GM10248 (cell line): ENCODE data around the gene SORL1.

Experiments
- CTCF ChIA-PET: fragments of 300-600 bp; sonication (Branson Sonifier 250); formaldehyde crosslinking; extraction: SDS; loops from one replicate; lab custom pipeline; 2021; ENCODE audit warnings: antibody characterized with exemption; lab: Yijun Ruan, JAX
- POLR2A ChIA-PET: fragments of 350-650 bp; sonication (Branson Sonifier 250); formaldehyde crosslinking; extraction: SDS; loops from one replicate; lab custom pipeline; 2020; ENCODE audit warnings: antibody characterized with exemption; lab: Yijun Ruan, JAX
- DNase-seq: peaks from one replicate; pipeline ENCODE4 v3.0.0; 2012; ENCODE audit errors: extremely low spot score
- TF ChIP-seq, protein P1 (sequence below): IDR thresholded peaks from 2 replicates; pipeline ENCODE4 v1.5.1; 2012; ENCODE audit warnings: mild to moderate bottlenecking, low read depth; ENCODE audit errors: extremely low read depth, missing control alignments, control extremely low read depth

The SORL1 gene

GRCh38 chr11:121625777-121626506 lies 173.8 kb downstream of the SORL1 start:
- ChIA-PET POLR2A (no interaction called here), CTCF (interaction anchor here (1.4 to 1.6 kb wide), 2 partner anchors 15 to 29 kb away, joined by 3 read pairs; no protein-coding TSS in a partner anchor)
- TF ChIP-seq, protein P1, sequence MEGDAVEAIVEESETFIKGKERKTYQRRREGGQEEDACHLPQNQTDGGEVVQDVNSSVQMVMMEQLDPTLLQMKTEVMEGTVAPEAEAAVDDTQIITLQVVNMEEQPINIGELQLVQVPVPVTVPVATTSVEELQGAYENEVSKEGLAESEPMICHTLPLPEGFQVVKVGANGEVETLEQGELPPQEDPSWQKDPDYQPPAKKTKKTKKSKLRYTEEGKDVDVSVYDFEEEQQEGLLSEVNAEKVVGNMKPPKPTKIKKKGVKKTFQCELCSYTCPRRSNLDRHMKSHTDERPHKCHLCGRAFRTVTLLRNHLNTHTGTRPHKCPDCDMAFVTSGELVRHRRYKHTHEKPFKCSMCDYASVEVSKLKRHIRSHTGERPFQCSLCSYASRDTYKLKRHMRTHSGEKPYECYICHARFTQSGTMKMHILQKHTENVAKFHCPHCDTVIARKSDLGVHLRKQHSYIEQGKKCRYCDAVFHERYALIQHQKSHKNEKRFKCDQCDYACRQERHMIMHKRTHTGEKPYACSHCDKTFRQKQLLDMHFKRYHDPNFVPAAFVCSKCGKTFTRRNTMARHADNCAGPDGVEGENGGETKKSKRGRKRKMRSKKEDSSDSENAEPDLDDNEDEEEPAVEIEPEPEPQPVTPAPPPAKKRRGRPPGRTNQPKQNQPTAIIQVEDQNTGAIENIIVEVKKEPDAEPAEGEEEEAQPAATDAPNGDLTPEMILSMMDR, result no peak
- DNase-seq, result no peak

DNA sequence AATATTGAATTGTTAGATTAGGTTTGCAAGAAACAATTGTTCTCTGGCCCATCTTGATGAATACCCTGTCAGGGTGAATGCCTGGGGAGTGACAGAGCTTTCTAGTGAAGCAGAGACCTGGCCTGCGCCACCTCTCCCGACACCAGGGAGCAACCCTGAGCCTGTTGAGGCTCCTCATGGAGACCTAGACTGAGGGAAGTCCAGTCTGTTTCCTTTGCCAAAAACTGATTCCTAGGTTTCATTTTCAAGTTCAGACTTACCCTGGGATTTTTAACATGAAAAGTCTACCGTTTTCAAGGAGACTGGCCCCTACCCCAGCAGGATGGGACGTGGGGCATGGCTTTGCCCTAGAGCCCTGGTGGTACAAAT lies 174.4 kb downstream of the SORL1 start:
- no peak for DNase-seq
- CTCF ChIA-PET, result interaction anchor here (0.9 to 1.6 kb wide), 3 partner anchors 8 to 18 kb away, joined by 3 read pairs; no protein-coding TSS in a partner anchor
- POLR2A ChIA-PET, result no interaction called here
- TF ChIP-seq, protein P1, result no peak

- DNase-seq, result no peak
- POLR2A ChIA-PET, result no interaction called here
- TF ChIP-seq, protein P1, result no peak
- CTCF ChIA-PET, result interaction anchor here (0.9 to 1.6 kb wide), 3 partner anchors 8 to 18 kb away, joined by 3 read pairs; no protein-coding TSS in a partner anchor
Measured at GRCh38 chr11:121626980-121627379, 174.9 kb downstream of the SORL1 start.

GRCh38 chr11:121630041-121630440 lies 177.9 kb downstream of the SORL1 start:
- CTCF ChIA-PET, result interaction anchor here (1.0 kb wide), 1 partner anchor 39 kb away, joined by 3 read pairs; no protein-coding TSS in a partner anchor
- POLR2A ChIA-PET, result no interaction called here
- TF ChIP-seq, protein P1, result no peak
- no peak for DNase-seq

DNA sequence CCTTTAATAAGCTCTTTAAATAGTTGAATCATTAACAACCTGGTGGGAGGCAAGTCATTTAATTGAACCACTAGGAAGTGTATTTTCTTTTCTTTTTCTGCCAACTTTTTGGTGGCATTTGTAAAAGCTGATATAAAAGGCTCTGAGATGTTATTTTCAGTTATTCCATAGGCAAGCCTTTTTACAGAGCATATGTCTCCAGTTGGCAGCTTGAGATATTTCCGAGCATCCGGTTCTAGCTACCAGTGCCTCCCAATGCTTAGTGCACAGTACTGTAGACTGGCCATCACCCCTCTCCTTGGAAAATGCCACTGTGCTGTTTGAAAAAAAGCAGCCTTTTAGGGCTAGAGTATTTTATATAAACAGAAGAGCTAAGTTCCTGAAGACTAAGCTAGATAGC lies 179.3 kb downstream of the SORL1 start:
- TF ChIP-seq, protein P1, result no peak
- POLR2A ChIA-PET, result no interaction called here
- no peak for DNase-seq
- CTCF ChIA-PET, result interaction anchor here (0.9 to 1.4 kb wide), 4 partner anchors 16 to 875 kb away, joined by 3 to 4 read pairs (median 4); no protein-coding TSS in a partner anchor

GRCh38 chr11:121634273-121634672 lies 182.2 kb downstream of the SORL1 start:
- ChIA-PET POLR2A (no interaction called here), CTCF (no interaction called here)
- DNase-seq, result no peak
- TF ChIP-seq, protein P1, result no peak
